CMK (cell line): Measurements from ENCODE around the gene AFAP1L2.

Source experiments
- DNase-seq: peaks from one replicate; pipeline ENCODE4 v3.0.0-alpha.2; 2010; ENCODE audit warnings: low read depth

AFAP1L2 gene, protein sequence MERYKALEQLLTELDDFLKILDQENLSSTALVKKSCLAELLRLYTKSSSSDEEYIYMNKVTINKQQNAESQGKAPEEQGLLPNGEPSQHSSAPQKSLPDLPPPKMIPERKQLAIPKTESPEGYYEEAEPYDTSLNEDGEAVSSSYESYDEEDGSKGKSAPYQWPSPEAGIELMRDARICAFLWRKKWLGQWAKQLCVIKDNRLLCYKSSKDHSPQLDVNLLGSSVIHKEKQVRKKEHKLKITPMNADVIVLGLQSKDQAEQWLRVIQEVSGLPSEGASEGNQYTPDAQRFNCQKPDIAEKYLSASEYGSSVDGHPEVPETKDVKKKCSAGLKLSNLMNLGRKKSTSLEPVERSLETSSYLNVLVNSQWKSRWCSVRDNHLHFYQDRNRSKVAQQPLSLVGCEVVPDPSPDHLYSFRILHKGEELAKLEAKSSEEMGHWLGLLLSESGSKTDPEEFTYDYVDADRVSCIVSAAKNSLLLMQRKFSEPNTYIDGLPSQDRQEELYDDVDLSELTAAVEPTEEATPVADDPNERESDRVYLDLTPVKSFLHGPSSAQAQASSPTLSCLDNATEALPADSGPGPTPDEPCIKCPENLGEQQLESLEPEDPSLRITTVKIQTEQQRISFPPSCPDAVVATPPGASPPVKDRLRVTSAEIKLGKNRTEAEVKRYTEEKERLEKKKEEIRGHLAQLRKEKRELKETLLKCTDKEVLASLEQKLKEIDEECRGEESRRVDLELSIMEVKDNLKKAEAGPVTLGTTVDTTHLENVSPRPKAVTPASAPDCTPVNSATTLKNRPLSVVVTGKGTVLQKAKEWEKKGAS

DNA sequence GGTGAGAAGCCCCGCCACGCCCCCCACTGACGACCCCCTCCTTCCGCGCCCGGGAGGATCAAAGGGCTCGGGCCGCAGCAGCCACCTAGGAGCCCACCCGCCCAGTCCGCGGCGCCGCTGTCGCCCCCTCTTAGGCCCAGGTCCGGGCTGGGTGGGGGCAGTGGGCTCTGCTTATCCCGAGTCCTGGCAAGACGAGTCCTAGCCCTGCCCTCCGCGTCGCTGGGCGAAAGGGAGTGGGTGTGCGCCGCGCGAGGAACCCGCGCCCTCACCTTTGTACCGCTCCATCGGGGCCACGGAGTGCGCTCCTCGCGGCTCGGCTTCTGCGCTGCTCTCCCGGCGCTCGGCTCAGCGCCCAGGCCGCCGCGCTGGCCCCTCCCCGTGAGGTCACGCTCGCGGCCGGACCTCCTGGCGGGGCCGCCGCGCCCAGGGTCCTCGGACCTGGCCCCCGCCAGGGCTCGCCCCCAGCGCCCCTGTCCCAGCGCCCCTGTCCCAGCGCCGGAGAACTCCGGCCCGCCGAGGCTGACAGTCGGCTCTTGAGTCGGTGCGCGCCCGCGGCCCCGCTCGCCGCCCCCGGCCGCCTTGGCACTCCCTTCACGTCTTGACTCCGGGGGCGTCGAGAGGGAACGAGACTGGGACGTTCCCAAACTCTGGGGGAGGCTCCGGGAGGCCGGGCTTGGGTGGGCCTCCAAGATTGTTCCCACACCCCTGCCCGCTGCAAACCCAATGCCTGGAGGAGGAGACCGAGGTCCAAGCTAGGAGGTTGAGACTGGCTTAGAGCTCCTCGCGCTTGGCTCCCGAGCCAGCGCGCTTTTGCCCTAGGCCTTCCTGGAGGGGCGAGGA is at the start of gene AFAP1L2:
TSS of gene AFAP1L2 (minus strand) at position 332 of the 840 bp plus-strand sequence. CDS start at position 285, 47 bp downstream.
- no peak for DNase-seq

- no peak for DNase-seq
Observed at GRCh38 chr10:114453576-114453975, 49.3 kb upstream of the AFAP1L2 start.

DNA sequence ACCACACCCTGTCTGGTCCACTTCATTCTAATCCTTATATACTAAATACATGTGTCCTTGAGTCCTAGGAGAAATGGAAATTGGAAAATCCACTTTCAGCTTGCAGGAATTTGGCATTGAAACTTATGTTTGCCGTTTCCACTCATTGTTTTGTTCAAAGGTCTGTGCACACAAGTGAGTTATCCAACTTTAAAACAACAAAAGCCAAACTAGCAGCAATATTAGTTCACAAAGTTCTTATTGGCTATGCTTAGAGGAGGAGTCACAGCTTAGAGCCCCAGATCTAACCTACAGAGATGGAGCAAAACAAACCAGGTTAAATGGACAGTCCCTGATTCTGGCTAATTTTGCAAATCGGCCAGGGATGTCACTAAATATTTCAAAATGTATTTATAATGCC is 44.6 kb upstream of the AFAP1L2 start:
- DNase-seq, result no peak

GRCh38 chr10:114445332-114445731 is 41.0 kb upstream of the AFAP1L2 start:
- DNase-seq, result no peak

DNA sequence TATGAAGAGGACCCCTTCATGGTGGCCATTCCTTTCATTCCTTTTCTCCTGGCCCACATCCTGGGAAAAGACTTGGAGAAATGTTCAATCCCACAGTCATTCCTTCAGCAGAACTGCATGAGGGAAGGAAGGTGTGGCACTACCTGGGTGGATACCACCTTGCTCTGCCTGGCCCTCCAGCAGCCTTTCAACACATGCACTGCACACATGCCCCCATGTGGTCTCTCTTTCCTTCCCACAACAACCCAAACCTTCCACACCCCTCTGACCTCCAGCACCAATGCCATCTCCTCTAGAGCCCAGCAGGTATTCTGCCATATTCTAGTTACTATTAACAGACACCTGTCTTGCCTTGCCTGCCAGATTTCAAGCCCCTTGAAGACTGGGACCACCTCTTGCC is 40.5 kb upstream of the AFAP1L2 start:
- no peak for DNase-seq

DNA sequence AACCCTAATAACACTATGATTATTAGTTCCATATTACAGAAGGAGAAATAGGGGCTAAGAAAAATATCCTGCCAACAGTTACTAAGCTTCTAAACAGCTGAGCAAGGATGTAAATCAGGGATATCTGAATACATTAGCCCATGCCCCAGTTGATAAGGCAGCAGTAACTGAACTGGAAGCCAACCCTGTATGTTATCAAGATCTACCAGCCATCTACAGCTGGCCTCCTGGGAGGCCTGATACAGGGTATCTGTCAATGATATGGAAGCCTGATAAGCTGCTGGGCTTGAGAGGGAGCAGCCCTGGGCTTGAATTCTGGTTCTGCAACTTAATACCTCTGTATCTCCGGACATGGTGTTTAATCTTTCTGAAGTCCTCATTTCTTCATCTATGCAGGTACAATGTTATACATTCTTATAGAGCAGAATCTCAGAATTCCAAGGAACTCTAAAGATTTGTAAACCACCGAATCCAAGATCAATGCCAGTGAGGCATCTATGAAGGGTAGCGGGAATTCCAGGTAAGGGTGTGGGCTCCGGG is 37.9 kb upstream of the AFAP1L2 start:
- peak; percentile 29 for DNase-seq

GRCh38 chr10:114441107-114441506 is 36.8 kb upstream of the AFAP1L2 start:
- DNase-seq, result no peak

DNA sequence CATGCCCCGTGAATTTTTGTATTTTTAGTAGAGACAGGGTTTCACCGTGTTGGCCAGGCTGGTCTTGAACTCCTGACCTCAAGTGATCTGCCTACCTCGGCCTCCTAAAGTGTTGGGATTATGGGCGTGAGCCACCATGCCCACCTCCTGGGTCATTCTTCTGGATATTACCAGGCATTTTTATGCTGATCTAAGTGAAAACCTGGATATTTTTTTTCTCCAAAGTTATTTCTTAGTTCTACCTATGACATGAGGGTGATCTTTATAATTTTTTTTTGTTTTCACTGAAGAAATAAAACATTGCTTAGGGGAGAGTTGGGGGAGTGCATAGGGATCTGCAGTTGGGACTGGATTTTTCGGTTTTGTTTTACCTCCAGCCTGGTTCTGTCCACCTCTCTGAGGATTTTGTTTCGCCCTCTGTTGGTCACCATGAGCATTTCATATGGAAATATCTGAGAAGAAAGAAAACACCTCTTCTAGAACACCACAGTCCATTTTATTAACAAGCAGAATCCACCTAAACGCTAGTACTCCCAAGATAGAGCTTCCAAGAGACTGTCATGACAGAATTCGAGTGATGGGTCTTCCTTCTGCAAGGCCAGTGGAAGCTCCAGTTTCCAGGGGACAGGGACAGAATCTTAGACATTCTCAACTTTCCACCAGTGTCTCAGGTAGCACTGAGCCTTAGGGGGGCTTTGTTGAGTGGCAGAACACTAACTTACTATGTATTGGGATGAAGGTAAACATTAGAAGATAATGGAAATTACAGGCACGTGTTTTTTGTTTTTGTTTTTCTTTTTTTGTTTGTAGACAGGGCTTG is 33.4 kb upstream of the AFAP1L2 start:
- DNase-seq, result no peak

DNA sequence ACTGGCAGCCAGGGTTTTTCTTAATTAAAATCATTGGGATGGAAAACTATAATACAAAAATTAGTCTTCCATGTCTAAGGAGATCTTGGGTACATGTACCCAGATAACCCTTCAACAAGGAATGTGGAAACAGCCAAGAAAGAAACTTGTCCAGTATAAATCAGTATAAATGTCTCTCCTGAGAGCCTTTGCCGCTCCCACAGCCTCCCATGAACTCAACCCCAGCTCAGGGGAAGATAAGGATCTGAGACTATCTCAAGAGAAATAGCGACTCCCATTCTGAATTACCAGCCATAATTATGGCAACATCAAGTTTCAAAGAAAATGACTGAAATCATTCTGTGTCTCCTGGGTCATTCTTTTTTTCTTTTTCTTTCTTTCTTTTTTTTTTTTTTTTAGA is 32.6 kb upstream of the AFAP1L2 start:
- DNase-seq, result no peak

- no peak for DNase-seq
Observed at GRCh38 chr10:114432566-114433093, 28.3 kb upstream of the AFAP1L2 start.

GRCh38 chr10:114431414-114432135 is 27.3 kb upstream of the AFAP1L2 start:
- no peak for DNase-seq

DNA sequence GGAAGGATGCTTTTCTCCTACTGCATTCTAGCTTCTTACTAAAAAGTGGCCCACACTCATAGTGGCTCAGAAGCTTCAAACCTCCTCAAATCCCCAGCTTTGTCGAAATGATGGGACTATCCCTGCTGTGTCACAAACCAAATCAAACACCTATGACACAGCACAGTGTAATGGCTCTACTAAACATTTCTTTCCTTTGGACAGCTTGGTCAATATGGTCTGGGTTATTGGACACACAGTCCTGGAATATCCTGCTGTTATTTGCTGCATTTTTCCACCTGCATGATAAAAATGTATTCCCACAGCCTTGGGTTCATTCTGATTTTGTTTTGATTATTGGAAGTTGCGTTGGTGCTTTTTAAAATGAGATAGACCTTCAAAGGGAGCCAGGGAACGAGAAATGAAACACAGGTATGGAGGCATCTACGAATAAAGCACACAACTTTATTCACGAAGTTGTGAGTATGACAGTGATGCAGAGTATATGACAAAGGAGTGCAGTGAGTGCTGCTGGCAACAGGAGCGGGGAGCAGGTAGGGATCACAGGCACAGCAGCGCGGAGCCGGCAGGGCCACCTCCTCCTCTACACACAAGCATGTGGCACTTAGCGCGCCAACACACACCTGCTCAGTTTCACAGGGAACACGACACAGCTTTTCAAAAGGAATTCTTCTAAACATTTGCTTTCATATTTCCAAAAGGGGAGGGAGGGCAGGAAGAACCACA is 26.5 kb upstream of the AFAP1L2 start:
- DNase-seq, result no peak

- no peak for DNase-seq
Observed at GRCh38 chr10:114429581-114430335, 25.5 kb upstream of the AFAP1L2 start.

GRCh38 chr10:114427124-114427852 is 23.0 kb upstream of the AFAP1L2 start:
- no peak for DNase-seq

DNA sequence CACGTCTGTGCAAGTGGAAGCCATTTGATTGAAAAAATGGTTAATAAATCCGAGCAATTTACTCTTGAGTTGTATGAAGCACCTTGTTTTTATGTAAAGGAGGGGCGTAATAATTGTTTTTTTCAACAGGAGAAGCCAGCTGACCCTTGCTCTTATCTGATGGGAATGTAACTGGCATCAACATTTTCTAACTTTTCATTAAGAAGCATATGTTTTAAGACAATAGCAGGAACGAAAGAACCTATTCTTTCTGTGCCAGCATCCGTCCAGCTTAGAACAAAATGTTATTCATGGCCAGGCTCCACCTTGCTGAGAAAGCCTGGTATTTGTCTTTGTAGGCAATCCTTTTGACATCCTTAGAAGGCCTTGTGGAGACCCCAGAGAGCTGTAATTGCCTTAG is 22.2 kb upstream of the AFAP1L2 start:
- no peak for DNase-seq

DNA sequence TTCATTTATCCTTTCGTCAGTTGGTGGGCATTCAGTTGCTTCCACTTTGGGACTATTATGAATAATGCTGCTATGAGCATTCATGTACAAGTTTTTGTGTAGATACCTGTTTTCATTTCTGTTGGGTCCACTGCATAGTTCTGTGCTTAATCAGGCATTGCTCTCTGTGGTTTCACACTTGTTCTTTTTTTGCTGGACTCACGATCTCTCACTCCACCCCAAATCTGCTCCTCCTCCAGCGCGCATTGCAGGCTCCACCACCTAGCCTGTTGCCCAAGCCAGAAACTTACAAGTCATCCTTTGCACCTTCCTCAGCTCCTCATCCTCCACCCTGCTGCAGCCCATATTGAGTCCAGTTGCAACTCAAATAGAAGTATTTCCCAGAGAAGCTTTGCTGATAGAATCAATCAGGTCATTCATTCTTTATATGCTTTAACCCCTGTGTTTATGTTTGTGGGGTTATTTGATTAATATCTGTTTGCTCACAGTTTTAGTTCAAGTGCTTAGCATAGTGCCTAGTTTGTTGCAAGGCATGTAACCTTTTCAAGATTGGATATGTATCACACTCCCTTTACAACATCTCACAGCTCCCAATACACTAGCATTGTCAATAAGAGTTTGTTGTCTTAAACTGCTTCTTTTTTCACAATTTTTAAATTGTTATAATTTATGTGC is 16.6 kb upstream of the AFAP1L2 start:
- no peak for DNase-seq

GRCh38 chr10:114418109-114418508 is 13.8 kb upstream of the AFAP1L2 start:
- no peak for DNase-seq
